ENCODE results near the gene TNS3. TPM values are rescaled to one million over a fixed set of nuclear protein-coding genes. Genes with fewer than 3 reads are reported as not detected.
A peak's percentile ranks its signal among the peaks of the same experiment; 100 is the strongest.

TNS3 gene
- total RNA-seq, 1 donor from 2014 or later = 210 TPM

DNA sequence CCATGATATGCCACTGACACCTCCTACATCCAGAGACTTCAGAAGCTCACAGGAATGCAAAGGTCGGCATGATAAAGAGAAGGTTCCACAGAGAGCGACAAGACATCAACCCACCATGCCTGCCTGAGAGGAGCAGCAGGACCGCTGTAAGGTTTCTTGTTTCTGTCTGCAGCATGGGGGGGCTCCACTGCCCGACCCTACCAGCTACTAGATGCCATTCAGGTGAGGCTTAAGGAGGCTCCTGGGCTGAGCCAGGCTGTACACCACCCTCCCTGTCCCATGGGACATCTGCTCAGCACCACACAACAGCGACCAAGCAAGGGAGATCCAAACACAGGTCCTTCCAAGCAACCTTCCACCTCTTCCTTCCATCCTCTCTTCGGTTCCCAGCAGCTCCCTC lies 234.6 kb downstream of the TNS3 start:
- DNase-seq (ENCODE audit: low read depth) = no peak

DNA sequence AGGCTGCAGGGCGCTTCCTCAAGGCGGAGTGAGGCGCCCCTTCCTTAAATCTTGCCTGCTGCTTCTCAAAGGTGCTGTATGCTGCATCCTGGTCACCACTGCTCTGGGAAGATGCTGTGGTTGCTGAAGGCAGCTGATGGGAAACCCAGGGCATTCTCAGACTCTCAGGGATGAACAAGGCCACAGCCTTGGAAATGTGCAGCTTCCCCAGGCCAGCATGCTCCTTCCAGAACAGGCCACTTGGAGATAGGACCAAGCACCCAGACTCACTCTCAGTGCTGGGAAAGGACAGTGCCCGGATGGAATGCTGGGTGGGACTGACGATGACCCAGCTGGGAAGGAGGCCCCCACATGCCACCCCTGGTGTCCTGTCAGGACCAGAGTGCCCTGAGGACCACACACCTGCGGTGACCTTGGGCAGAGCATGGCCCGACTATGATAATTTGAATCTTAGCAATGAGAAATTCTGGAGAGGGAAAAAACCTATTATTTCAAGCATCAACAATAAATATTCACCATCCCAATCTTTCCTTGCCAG lies 235.5 kb downstream of the TNS3 start:
- no peak for DNase-seq (ENCODE audit: low read depth)

GRCh38 chr7:47345857-47346298 lies 236.0 kb downstream of the TNS3 start:
- DNase-seq (ENCODE audit: low read depth) = no peak

- no peak for DNase-seq (ENCODE audit: low read depth)
These were observed 237.5 kb downstream of the TNS3 start for GRCh38 chr7:47344171-47344955.

- no peak for DNase-seq (ENCODE audit: low read depth)
These were observed 238.9 kb downstream of the TNS3 start for GRCh38 chr7:47343061-47343455.

DNA sequence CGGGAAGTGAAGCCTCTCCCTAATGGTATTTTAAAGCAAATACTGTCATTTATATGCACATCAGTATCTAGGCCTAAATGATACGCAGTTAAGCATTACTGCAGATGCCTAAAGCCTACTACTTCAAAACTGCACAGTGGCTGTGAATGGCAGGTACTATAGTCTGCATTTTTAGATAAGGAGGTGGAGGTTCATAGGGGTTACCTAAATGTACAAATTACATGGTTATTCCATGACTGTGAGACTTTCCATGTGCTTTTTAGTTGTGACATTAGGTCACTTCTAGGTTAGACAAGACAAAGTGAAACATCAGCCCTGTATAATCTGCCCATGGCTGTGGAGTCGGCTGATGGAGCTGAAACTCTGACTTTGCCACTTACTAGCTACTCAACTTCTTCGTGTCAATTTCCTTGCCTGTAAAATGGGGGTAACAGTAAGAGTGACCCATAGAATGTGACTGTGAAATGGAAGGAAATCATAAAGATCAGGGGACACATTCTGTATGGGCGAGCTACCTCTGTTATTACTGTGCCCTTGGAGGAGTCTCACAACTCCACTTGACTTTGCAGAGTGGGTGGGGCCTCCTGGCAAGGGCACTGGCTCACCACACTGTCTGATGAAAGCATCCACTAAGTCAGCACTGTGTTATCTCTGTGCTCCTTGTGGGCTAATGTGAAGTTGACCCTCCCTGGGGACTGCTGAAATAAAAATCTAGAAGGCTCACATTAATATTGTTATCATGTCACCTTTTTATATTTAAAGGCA lies 239.4 kb downstream of the TNS3 start:
- DNase-seq (ENCODE audit: low read depth) = no peak

DNA sequence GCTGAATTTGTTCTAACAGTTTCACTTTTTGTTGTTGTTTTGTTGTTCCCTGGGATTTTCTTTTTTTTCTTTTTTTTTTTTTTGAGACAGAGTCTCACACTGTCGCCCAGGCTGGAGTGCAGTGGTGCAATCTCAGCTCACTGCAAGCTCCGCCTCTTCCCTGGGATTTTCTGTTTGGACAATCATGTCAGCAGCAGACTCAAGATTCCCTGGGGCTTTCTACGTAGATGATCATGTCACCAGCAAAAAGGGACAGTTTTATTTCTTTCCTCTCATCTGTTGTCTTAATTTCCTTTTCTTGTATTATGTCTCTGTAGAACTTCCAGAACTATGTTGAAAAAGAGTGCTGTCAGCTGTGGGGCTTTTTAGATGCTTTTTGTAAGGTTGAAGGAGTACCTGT lies 241.4 kb downstream of the TNS3 start:
- no peak for DNase-seq (ENCODE audit: low read depth)

DNA sequence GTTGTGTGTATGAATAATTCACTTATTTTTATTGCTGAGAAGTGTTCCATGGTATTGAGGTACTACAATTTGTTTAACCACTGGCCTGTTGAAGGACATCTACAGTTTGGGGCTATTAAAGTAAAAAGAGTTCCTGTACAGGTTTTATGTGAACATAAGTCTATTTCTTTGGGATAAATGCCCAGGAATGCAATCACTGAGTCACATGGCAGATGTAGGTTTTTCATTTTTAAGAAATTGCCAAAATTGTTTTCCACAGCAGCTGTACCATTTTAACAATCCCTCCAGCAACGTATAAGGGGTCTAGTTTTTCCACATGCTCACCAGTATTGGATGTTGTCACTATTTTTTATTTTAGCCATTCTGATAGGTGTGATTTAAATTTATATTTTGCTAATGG lies 243.9 kb downstream of the TNS3 start:
- DNase-seq (ENCODE audit: low read depth) = no peak

GRCh38 chr7:47337531-47337930 lies 244.4 kb downstream of the TNS3 start:
- no peak for DNase-seq (ENCODE audit: low read depth)

GRCh38 chr7:47336472-47337425 lies 245.2 kb downstream of the TNS3 start:
- DNase-seq (ENCODE audit: low read depth) = no peak

- DNase-seq (ENCODE audit: low read depth) = peak; percentile 60
These were observed 246.1 kb downstream of the TNS3 start for GRCh38 chr7:47335557-47336471.

DNA sequence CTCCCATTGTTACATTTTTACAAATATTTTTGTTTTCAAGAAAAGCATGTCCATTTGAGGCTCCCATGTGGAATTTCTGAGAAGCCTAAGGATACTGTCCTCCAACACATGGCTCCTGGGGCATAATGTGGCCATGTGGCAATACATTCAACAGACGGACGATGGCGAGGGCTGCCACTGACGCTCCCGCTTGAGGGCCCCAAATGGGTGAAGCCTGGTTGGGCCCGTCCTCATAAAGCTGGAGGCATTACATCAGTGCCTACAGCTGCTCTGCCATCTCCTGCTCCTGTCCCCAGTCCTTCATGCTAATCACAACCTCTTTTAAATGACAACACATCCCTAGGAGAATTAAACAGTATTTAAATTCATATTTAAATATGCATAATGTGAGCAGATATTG lies 246.8 kb downstream of the TNS3 start:
- no peak for DNase-seq (ENCODE audit: low read depth)

DNA sequence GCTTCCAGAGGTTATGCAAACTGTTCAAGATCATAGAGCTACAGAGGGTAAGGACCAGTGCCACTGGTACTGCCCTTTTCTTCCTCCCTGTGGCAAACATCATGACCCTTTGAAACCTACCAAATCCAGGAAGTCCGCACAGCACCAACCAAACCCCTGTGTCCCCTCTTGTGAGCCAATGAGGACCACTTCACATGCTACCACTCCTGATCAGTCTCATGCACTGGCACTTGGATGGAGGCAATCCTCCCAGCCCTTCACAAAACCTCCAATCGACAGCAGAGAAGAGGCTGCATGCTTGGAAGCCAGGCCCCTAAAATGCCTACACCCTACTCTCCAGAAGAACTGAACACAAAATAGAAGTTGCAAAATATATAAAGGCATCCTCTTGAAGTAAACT lies 248.0 kb downstream of the TNS3 start:
- no peak for DNase-seq (ENCODE audit: low read depth)

GRCh38 chr7:47333554-47333887 lies 248.4 kb downstream of the TNS3 start:
- DNase-seq (ENCODE audit: low read depth) = no peak

DNA sequence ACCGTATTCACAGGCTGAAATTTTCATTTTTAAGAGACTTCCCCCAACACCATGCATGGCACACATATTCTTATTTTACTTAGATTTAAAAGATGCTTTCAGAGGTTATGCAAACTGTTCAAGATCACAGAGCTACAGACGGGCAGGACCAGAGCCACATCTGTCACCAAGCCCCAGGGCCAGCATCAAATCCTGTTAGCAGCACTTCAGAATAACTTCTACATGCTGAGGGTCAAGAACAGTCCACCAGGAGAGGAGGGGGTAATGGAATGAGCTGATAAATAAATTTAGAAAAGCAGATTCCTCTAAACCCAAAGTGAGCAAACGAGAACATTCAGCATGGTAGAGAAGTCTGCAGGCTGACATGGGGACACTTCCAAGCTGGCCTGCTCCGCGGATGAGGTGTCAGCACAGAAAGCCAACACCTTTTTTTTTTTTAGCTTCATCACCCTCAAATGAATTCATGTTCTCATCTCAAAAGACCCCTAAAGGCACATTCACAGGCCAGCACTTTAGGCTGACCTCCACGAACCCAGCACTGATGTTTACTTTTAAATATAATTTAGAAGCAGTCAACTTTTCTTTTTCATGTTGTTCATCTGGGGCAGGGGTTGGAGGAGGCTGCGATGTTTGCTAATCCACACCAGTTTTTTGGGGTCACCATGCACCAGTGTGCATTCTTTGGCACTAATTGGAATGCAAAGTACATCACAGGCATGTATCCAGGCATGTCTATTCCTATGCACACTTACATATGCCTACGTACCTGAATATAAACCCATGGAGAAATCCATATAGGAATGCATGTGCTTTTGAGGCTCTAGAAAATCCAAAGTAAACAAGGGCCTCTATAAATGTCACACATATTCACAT lies 249.0 kb downstream of the TNS3 start:
- no peak for DNase-seq (ENCODE audit: low read depth)

DNA sequence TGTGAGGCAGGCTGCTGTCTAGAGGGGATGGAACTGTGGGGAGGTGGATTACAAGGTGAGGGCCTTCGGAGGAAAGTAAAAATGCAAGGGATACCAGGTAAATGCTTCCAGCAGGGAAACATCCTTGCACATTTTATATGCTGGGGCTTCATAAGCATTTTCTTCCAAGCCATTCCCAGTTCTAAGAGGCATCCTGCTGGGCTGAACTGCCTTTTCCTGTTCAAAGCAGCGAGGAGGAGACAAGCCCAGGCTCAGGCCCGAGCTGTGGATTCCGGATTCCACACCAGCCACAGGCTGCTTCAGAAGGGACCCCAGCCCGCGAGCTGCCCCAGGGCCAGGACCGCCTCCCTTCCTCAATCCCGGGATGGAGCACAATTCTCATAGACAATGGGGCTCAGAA lies 249.7 kb downstream of the TNS3 start:
- no peak for DNase-seq (ENCODE audit: low read depth)

GRCh38 chr7:47331179-47331565 lies 250.7 kb downstream of the TNS3 start:
- no peak for DNase-seq (ENCODE audit: low read depth)

DNA sequence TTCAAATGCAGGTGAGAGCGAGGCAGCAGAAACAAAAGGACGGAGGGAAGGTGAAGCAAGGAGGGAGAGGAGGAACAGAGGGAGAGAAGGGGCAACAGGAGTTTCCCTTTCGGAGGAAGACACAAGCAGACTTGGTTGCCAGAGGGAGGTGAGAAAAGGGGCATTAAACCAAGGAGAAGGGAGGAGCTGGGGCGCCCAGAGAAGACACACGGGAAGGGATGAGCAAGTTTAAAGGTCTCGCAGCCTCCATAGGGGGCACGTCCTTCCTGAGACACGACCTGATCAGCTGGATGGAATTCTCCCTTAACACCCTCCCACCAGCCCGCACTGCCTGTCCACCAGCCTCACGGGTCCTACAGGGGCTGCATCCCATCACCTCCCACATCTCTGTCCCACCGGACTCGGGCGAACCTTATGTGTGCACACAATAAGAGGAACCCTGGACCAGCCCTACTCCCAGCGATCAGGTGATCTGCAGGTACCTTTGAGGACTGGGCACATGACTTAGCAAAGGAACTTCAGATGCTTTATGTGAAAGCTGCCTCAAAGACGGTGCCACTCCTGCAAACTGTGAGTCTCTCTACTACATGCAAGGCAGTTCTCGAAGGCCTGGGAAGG lies 251.2 kb downstream of the TNS3 start:
- no peak for DNase-seq (ENCODE audit: low read depth)

DNA sequence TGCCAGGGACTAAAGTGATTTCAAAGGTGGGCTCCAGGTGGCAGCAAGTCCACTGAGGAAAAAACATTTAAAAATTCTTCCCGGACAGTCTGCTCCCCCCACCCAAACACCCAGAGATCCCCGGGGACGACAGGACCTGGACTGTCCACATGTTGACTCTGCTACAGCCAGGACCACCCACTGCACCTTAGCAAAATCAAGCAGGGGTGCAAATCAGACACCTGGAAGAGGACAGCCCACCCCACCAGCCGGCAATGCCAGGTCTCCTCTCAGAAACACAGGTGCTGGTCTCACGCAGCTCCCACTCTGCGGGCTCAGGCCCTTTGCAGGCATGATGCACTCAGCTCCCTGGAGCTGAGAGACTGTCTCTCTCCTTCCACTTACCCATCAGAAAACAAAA lies 251.9 kb downstream of the TNS3 start:
- no peak for DNase-seq (ENCODE audit: low read depth)

Measured in renal cortical epithelial cell (primary cell).